ENCODE results near the gene CTF1.

CTF1 gene

GRCh38 chr16:30896889-30897733 is 697 bp downstream of the CTF1 start:
- H3K4me3 ChIP-seq (ENCODE audit: low read depth, low read length) = peak overlapping the region; percentile 75
- ChIA-PET CTCF (interaction anchor here (1.0 to 9.1 kb wide), 6 partner anchors 20 to 91 kb away, joined by 3 to 116 read pairs (median 4); no protein-coding TSS in a partner anchor), POLR2A (interaction anchor here (1.3 to 2.6 kb wide), 3 partner anchors 16 to 92 kb away, joined by 5 to 8 read pairs (median 7); no protein-coding TSS in a partner anchor)
- no peak for DNase-seq (ENCODE audit: low read depth, low spot score)
- no peak for TF ChIP-seq CTCF (IDR thresholded peaks at IDR 0.05; ENCODE audit: insufficient read depth, low read length, missing control alignments)

GRCh38 chr16:30899794-30900193 is 3.4 kb downstream of the CTF1 start:
- no peak for DNase-seq (ENCODE audit: low read depth, low spot score)
- ChIA-PET CTCF (interaction anchor here (1.3 to 9.1 kb wide), 3 partner anchors 13 to 55 kb away, joined by 4 to 116 read pairs (median 41); no protein-coding TSS in a partner anchor), POLR2A (no interaction called here)
- no peak overlapping the region for H3K4me3 ChIP-seq (ENCODE audit: low read depth, low read length)
- no peak for TF ChIP-seq CTCF (IDR thresholded peaks at IDR 0.05; ENCODE audit: insufficient read depth, low read length, missing control alignments)

- ChIA-PET POLR2A (interaction anchor here (1.7 to 2.5 kb wide), 2 partner anchors 26 to 95 kb away, joined by 7 to 8 read pairs; no protein-coding TSS in a partner anchor), CTCF (interaction anchor here (1.2 to 9.1 kb wide), 10 partner anchors 10 to 137 kb away, joined by 3 to 116 read pairs (median 8); partner anchors contain the start of gene RNF40)
- no peak overlapping the region for H3K4me3 ChIP-seq (ENCODE audit: low read depth, low read length)
- no peak for TF ChIP-seq CTCF (IDR thresholded peaks at IDR 0.05; ENCODE audit: insufficient read depth, low read length, missing control alignments)
- no peak for DNase-seq (ENCODE audit: low read depth, low spot score)
These were observed 4.2 kb downstream of the CTF1 start for GRCh38 chr16:30900588-30900987.

GRCh38 chr16:30901201-30902028 is 5.0 kb downstream of the CTF1 start:
- ChIA-PET POLR2A (interaction anchor here (0.6 to 2.5 kb wide), 6 partner anchors 27 to 967 kb away, joined by 3 to 8 read pairs (median 4); no protein-coding TSS in a partner anchor), CTCF (interaction anchor here (0.7 to 9.1 kb wide), 28 partner anchors 9 to 174 kb away, joined by 3 to 116 read pairs (median 5); partner anchors contain the start of genes BCL7C and RNF40)
- no peak for TF ChIP-seq CTCF (IDR thresholded peaks at IDR 0.05; ENCODE audit: insufficient read depth, low read length, missing control alignments)
- no peak for DNase-seq (ENCODE audit: low read depth, low spot score)
- H3K4me3 ChIP-seq (ENCODE audit: low read depth, low read length) = peak overlapping the region; percentile 51

- ChIA-PET CTCF (interaction anchor here (0.7 to 9.1 kb wide), 26 partner anchors 10 to 174 kb away, joined by 3 to 116 read pairs (median 6); partner anchors contain the start of genes BCL7C and RNF40), POLR2A (interaction anchor here (0.9 to 2.5 kb wide), 4 partner anchors 27 to 96 kb away, joined by 3 to 8 read pairs (median 6); no protein-coding TSS in a partner anchor)
- H3K4me3 ChIP-seq (ENCODE audit: low read depth, low read length) = peak overlapping the region; percentile 51
- DNase-seq (ENCODE audit: low read depth, low spot score) = no peak
- TF ChIP-seq CTCF (IDR thresholded peaks at IDR 0.05; ENCODE audit: insufficient read depth, low read length, missing control alignments) = peak; percentile 7
These were observed 5.9 kb downstream of the CTF1 start for GRCh38 chr16:30902029-30902972.
